ENCODE data around the gene TMEM123. TPM values are rescaled to one million over a fixed set of nuclear protein-coding genes. Genes with fewer than 3 reads are reported as not detected.

TMEM123 gene
- total RNA-seq, 1 experiment from 2014 or later: 236 TPM

- H3K4me3 Mint-ChIP-seq (ENCODE audit: low read depth, unreplicated experiment): no peak overlapping the region
- intact Hi-C loops (cut with micrococcal nuclease; ENCODE audit: unreplicated experiment): no loop called here
- CTCF ChIA-PET: no interaction called here
- peaks cover 8% of the 10 kb centered on the region for H3K9me3 Mint-ChIP-seq (ENCODE audit: low read depth, unreplicated experiment)
- no peak overlapping the region for H3K27ac Mint-ChIP-seq (ENCODE audit: unreplicated experiment)
- no peaks in the 10 kb centered on the region for H3K27me3 Mint-ChIP-seq (ENCODE audit: unreplicated experiment)
- TF ChIP-seq CTCF (IDR thresholded peaks at IDR 0.05; ENCODE audit: unreplicated experiment): no peak
- no peak for DNase-seq
- peaks cover 17% of the 10 kb centered on the region for H3K36me3 Mint-ChIP-seq (ENCODE audit: insufficient read depth, unreplicated experiment)
- BruUV-seq (replicated peaks): no TSS peak
- peaks cover 17% of the 10 kb centered on the region for H3K4me1 Mint-ChIP-seq (ENCODE audit: low read depth, unreplicated experiment)
Observed at GRCh38 chr11:102431404-102431803, 21.2 kb downstream of the TMEM123 start.

DNA sequence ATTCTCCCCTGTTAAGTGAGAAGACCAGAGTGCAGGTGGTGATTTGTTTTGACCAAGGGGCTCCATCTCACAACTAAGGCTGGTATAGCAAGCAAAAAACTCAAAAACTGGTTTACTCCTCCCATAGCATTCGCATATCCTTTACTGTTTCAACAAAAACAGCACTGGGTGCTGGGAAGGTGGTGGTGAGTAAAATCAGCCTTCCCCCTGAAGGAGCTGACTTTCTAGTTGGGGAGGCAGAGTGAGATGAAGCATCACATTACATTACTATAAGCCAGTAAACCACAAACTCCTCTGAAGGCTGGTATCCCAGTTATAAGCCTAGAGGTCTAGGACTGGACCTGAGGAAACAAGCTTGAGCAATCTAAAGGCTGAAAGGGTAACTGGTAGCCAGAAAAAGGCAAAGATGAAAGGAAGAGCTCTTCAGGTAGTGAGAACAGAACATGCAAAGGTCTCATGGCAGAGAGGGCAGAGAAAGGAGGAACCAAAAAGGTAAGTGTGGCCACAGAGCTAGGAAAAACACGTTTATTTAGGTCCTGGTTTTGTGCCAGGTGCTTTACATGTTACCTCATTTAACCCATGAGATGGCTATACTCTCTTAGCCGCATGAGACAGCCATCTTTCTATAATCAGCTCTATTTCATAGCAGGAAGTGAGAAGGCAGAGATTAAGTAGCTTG is 22.3 kb downstream of the TMEM123 start:
- no peak for TF ChIP-seq CTCF (IDR thresholded peaks at IDR 0.05; ENCODE audit: unreplicated experiment)
- BruUV-seq (replicated peaks): no TSS peak
- peaks cover 17% of the 10 kb centered on the region for H3K4me1 Mint-ChIP-seq (ENCODE audit: low read depth, unreplicated experiment)
- no peak overlapping the region for H3K4me3 Mint-ChIP-seq (ENCODE audit: low read depth, unreplicated experiment)
- no peak for DNase-seq
- peaks cover 8% of the 10 kb centered on the region for H3K9me3 Mint-ChIP-seq (ENCODE audit: low read depth, unreplicated experiment)
- H3K36me3 Mint-ChIP-seq (ENCODE audit: insufficient read depth, unreplicated experiment): peaks cover 17% of the 10 kb centered on the region
- no peaks in the 10 kb centered on the region for H3K27me3 Mint-ChIP-seq (ENCODE audit: unreplicated experiment)
- no peak overlapping the region for H3K27ac Mint-ChIP-seq (ENCODE audit: unreplicated experiment)
- CTCF ChIA-PET: no interaction called here
- intact Hi-C loops (cut with micrococcal nuclease; ENCODE audit: unreplicated experiment): no loop called here

DNA sequence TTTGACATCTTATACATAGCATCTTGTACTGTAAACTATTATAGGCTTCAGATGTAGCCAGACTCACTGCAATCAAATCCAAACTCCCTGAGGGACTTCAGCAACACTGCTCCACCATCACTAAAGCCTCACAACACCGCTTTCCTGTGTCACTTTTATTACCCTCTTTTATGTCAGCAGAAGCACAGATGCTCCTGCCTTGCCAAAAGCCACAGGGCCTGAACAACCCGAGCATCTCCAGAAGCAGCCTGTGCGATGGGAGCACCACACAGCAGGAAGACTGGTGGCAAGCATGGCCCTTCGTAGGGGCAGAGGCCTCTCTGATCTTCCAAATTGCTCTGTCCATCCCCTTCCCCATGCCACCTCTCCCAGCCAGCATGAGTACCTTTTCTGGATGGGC is 22.9 kb downstream of the TMEM123 start:
- no peak for TF ChIP-seq CTCF (IDR thresholded peaks at IDR 0.05; ENCODE audit: unreplicated experiment)
- CTCF ChIA-PET: no interaction called here
- H3K9me3 Mint-ChIP-seq (ENCODE audit: low read depth, unreplicated experiment): peaks cover 8% of the 10 kb centered on the region
- no peak overlapping the region for H3K27ac Mint-ChIP-seq (ENCODE audit: unreplicated experiment)
- peaks cover 17% of the 10 kb centered on the region for H3K36me3 Mint-ChIP-seq (ENCODE audit: insufficient read depth, unreplicated experiment)
- no TSS peak for BruUV-seq (replicated peaks)
- intact Hi-C loops (cut with micrococcal nuclease; ENCODE audit: unreplicated experiment): no loop called here
- H3K4me1 Mint-ChIP-seq (ENCODE audit: low read depth, unreplicated experiment): peaks cover 17% of the 10 kb centered on the region
- no peaks in the 10 kb centered on the region for H3K27me3 Mint-ChIP-seq (ENCODE audit: unreplicated experiment)
- H3K4me3 Mint-ChIP-seq (ENCODE audit: low read depth, unreplicated experiment): no peak overlapping the region
- DNase-seq: no peak

DNA sequence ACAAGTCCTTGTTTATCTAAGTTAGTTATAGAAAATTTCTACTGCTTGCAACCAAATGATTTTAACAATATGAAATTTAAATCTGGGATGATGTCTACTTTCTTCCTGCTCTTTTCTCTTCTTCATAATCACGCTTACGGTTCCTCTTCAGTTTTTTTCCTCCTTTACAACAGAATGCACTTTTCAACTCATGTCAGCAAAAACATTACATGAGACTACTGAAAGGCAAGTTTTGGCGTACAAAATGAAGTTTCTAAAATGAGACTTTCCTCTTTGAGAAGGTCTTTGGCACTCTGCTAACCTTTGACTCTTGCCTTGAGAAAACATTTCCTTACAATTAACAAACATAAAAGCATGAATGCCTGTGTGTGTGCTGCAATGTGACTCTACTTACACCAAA is 23.3 kb downstream of the TMEM123 start:
- Mint-ChIP-seq H3K36me3 (ENCODE audit: insufficient read depth, unreplicated experiment) (peaks cover 17% of the 10 kb centered on the region), H3K9me3 (ENCODE audit: low read depth, unreplicated experiment) (peaks cover 6% of the 10 kb centered on the region), H3K4me3 (ENCODE audit: low read depth, unreplicated experiment) (no peak overlapping the region), H3K27me3 (ENCODE audit: unreplicated experiment) (no peaks in the 10 kb centered on the region), H3K27ac (ENCODE audit: unreplicated experiment) (no peak overlapping the region), H3K4me1 (ENCODE audit: low read depth, unreplicated experiment) (peaks cover 17% of the 10 kb centered on the region)
- intact Hi-C loops (cut with micrococcal nuclease; ENCODE audit: unreplicated experiment): no loop called here
- DNase-seq: no peak
- CTCF ChIA-PET: no interaction called here
- BruUV-seq (replicated peaks): no TSS peak
- no peak for TF ChIP-seq CTCF (IDR thresholded peaks at IDR 0.05; ENCODE audit: unreplicated experiment)

All from Calu3 (cell line).